Inflammatory macrophage treated with lipopolysaccharide for 1 hour (primary cell): ENCODE data around the gene ZSCAN25.
"Not testable (repeated sequence)": the region's sequence is repeated elsewhere in the genome, so short reads cannot be mapped to it uniquely, and the experiment has no call there.

Source experiments
- DNase-seq, 2 donors: peaks; one replicate each; pipeline ENCODE4 v3.0.0-alpha.2; 2020 to 2022

Gene ZSCAN25

DNA sequence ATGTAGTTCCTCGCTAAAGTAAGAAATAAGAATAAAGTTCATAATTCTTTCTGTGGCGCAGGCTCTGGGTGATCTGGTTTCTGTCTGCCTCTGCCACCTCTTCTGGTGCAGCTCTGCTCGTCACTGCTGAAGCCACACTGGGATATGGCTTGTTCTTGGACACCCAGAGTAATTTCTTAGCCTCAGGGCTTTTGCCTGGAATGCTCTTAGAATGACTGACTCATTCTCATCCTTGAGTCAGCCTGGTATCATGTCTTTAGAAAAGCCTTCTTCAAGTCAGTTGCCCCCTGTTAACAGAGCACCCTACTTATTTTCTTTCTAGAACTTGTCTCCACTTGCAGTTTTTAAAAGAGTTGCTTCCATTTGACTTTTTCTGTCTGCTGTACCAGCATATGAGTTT lies 2.0 kb downstream of the ZSCAN25 start:
- DNase-seq, result no peak

DNA sequence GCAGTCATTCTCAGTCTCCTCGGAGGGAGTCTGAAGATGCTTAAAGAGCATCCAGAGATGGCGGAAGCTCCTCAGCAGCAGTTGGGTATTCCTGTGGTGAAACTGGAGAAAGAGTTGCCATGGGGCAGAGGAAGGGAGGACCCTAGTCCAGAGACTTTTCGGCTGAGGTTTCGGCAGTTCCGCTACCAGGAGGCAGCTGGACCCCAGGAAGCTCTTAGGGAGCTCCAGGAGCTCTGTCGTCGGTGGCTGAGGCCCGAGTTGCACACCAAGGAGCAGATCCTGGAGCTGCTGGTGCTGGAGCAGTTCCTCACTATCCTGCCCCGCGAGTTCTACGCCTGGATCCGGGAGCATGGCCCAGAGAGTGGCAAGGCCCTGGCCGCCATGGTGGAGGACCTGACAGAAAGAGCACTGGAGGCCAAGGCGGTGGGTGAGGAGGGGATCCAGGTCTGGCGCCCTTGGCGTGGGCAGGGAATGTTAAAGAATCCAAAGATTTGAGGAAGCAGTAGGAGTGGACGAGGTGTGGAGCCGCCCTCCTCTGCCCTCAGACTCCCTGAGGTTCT lies 2.9 kb downstream of the ZSCAN25 start:
- no peak for DNase-seq

DNA sequence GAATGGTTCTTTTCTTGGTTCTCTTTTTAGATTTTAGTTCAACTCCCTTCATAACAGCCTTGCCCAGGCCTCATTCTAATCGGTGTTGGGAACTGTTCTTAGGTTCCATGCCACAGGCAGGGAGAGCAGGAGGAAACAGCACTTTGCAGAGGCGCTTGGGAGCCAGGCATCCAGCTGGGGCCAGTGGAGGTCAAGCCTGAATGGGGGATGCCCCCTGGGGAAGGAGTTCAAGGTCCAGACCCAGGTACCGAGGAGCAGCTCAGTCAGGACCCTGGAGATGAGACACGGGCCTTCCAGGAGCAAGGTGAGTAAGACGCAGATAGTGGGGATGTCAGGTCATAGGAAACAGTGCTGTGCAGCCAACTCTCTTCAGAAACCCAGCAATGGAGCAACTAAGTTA lies 4.5 kb downstream of the ZSCAN25 start:
- no peak for DNase-seq

- no peak for DNase-seq
Observed at GRCh38 chr7:99622596-99622995, 5.8 kb downstream of the ZSCAN25 start.

GRCh38 chr7:99623091-99623693 lies 6.4 kb downstream of the ZSCAN25 start:
- no peak for DNase-seq

DNA sequence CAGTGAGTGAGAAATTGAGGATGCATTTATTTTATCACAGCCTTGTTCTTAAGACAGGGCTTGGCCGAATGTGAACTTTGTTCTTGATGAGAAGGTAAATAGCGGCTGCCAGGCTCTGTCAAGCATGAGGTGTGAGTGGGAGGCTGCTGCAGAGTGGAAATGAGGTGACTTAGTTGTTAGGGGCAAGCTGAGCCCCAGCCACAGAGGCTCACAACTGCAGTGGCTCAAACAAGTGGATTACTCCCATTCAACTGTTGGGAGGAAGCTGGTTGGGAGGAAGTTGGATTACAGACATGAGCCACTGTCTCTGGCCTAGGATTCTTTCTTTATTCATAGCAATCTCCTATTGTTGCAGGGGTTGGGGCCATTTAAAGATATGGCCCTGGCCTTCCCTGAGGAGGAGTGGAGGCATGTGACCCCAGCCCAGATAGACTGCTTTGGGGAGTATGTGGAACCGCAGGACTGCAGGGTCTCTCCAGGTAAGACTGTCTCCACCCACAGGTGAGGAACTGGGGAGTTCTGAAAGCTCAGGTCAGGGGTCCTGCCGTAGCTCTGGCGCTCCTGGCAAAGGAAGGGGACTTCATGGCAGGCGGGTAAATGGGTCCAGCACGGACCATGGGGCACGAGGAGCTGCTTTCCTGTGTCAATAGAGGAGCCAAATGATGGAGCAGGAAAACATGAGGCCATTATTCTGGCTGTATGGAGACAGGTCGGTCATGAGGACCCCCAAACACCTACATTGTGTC lies 7.1 kb downstream of the ZSCAN25 start:
- DNase-seq, result no peak

DNA sequence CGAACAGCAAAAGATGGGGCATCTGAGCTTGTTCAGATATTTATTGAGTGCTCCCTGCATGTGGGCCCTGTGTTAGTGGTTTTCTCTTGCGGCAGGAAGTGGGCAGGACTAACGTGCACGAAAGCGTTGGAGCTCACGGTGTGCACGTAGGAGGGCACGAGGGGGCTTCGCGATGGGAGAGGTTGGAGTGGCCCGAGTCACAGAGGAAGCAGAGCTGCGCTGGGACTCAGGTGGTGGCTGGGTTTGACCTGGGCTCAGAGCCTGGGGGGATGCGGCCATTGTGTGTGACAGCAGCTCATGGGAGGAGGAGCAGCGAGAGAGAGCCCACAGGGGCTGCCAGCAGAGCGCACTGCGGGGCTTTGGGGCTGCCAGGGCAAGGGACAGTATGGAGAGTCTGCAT lies 7.7 kb downstream of the ZSCAN25 start:
- no peak for DNase-seq

DNA sequence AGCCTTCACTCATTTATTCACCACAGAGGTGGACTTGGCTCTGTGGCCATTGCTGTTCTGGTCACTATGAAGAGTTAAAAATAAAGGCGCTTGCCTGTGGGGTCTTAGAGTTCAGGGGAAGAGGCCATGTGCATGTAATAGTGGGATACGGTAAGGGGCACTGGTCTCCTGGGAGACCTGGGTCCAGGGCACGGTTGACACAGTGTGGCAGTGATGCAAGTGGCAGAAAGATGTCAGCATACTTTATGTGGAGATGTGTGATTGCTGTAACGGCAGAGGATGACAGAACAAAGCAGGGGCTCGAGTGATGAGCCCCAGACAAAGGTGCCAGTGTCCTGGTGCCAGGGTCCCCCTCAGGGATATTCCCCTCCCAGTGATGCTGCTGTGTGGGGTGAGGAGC lies 8.6 kb downstream of the ZSCAN25 start:
- no peak for DNase-seq

- no peak for DNase-seq
Observed at GRCh38 chr7:99625961-99626360, 9.2 kb downstream of the ZSCAN25 start.

DNA sequence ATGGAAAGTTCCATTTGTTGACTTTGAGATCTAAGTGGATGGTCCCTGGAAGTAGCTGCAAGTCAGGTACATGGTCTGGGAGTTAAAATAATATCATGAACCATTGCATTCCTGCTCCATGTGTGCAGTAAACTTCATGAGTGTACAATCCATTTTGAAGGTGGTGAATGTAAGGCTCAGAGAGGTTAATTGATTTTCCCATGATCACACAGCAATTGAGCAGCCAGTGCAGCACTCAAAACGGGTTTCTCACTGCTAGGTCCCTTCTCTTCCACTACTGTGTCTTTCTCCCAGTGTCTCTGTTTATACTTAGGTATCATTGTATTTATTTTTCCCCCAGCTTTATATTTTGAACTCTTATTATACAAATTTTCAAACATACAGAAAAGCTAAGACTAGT lies 9.9 kb downstream of the ZSCAN25 start:
- no peak for DNase-seq

DNA sequence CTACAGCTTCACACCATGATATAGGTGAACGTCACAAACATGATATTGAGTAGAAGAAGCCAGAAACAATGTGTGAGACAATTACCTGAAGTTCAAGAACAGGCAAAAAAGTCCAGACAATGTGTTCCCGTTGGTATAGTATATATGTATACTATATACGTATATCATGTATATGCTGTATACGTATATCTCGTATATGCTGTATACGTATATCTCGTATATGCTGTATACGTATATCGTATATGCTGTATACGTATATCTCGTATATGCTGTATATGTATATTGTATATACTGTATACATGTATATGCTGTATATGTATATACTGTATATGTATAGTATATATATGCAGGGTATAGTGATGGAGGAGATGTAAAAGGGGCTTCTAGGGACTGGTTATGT lies 10.8 kb downstream of the ZSCAN25 start:
- DNase-seq, result no peak

GRCh38 chr7:99628471-99629465 lies 12.0 kb downstream of the ZSCAN25 start:
- no peak for DNase-seq

GRCh38 chr7:99629643-99630042 lies 12.9 kb downstream of the ZSCAN25 start:
- DNase-seq, result no peak

DNA sequence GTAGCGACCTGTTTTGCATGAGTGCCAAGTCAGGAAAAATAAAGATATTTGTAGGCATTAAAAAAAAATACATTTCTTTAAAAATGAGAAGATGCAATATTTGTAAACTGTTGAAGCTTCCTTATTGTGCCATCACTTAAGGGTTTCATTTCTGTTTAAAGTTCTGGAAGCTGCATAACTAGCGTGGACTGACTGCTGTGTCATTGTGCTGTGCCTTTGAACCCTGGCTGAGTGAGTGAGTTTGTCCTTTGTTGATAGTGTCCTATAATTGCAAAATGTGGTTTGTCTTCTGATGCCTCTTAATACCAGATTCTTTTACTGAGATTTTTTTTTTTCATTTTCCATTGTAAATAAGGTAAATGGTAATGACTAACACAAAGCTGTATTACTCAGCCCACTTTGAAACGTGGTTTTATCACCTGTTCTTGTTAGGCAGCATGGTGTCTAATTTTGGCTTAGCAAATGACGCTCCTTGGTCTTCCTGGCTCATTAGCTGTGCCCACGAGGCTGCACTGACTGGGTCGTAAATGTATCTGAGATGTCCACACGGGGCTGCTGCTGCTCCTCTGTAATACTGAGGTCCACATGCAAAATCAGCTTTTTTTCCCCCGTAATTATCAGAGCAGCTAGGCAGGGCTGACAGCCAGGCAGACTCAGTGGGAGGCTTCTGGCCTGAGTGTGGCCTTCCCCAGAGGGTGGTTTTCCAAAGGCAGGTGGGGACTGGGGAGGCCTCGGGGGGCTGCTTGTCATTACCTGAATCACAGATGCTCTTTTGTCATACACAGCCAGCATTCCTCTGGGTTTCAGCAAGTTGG lies 14.8 kb downstream of the ZSCAN25 start:
- peak; percentile 51 to 68 for DNase-seq

- DNase-seq, result not testable (repeated sequence)
Observed at GRCh38 chr7:99637414-99637813, 20.7 kb downstream of the ZSCAN25 start.

GRCh38 chr7:99638731-99639130 lies 22.0 kb downstream of the ZSCAN25 start:
- no peak for DNase-seq

- DNase-seq, result no peak
Observed at GRCh38 chr7:99639267-99639666, 22.5 kb downstream of the ZSCAN25 start.

DNA sequence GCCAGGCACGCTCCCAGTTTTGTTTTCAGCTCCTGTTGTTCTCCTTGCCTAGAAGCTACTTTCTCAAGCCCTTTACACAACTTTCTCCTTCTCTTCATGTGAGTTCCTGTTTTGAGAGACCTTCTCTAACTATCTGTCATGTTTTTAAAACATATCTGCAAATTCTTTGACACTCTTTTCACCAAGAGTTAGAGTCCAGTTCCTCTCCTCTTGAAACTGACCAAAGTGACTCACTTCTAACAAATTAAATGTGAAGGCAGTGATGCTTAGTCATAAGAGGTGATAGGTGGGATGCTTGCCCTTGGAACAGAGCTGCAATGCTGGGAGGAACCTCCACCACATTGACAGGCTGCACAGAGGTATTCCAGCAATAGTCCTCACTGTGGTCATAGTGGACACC lies 25.3 kb downstream of the ZSCAN25 start:
- DNase-seq, result peak; percentile 24 to 46

- no peak for DNase-seq
Observed at GRCh38 chr7:99643464-99643863, 26.7 kb downstream of the ZSCAN25 start.

- no peak for DNase-seq
Observed at GRCh38 chr7:99644431-99644830, 27.7 kb downstream of the ZSCAN25 start.

- no peak for DNase-seq
Observed at GRCh38 chr7:99645590-99645989, 28.8 kb downstream of the ZSCAN25 start.

DNA sequence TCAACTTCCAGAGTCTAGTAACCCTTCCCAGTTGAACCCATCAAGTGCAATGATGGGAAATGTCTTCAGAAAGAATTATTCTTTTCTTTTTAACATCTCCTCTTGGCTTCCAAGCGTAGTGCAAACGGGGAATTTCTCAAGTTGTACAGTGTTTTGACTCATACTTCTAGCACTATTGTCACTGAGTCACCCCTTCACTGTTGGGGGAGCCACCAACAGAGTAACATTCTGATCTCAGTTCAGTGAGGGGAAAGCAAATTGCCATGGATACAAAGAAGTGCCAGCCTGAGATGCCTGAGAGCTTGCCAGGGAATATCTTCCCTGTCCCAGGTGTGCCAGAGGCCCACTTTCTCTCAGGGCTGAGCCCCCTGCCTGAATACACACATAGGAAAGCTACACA lies 32.1 kb downstream of the ZSCAN25 start:
- peak in 1 of 2 donors; percentile 46 for DNase-seq
